ENCODE data around the gene PEX5L. TPM values are rescaled to one million over a fixed set of nuclear protein-coding genes. Genes with fewer than 3 reads are reported as not detected.

Gene PEX5L
- total RNA-seq, 1 donor: under 0.01 TPM

GRCh38 chr3:179853176-179853575 is 183.6 kb downstream of the PEX5L start:
- no peak for DNase-seq (ENCODE audit: low read depth in 2 of 3, low spot score in 2 of 3)

- DNase-seq (ENCODE audit: low read depth in 2 of 3, low spot score in 2 of 3): peak in 1 of 3 donors; percentile 1
Measured at GRCh38 chr3:179852142-179852905, 184.4 kb downstream of the PEX5L start.

- no peak for DNase-seq (ENCODE audit: low read depth in 2 of 3, low spot score in 2 of 3)
Measured at GRCh38 chr3:179848711-179849110, 188.0 kb downstream of the PEX5L start.

GRCh38 chr3:179842061-179842460 is 194.7 kb downstream of the PEX5L start:
- DNase-seq (ENCODE audit: low read depth in 2 of 3, low spot score in 2 of 3): no peak

GRCh38 chr3:179840985-179841384 is 195.8 kb downstream of the PEX5L start:
- no peak for DNase-seq (ENCODE audit: low read depth in 2 of 3, low spot score in 2 of 3)

GRCh38 chr3:179837374-179837773 is 199.4 kb downstream of the PEX5L start:
- DNase-seq (ENCODE audit: low read depth in 2 of 3, low spot score in 2 of 3): peak in 1 of 3 donors; percentile 3

GRCh38 chr3:179833294-179833693 is 203.4 kb downstream of the PEX5L start:
- DNase-seq (ENCODE audit: low read depth in 2 of 3, low spot score in 2 of 3): no peak

GRCh38 chr3:179832333-179832854 is 204.3 kb downstream of the PEX5L start:
- DNase-seq (ENCODE audit: low read depth in 2 of 3, low spot score in 2 of 3): no peak

- DNase-seq (ENCODE audit: low read depth in 2 of 3, low spot score in 2 of 3): no peak
Measured at GRCh38 chr3:179829401-179829800, 207.3 kb downstream of the PEX5L start.

- no peak for DNase-seq (ENCODE audit: low read depth in 2 of 3, low spot score in 2 of 3)
Measured at GRCh38 chr3:179828738-179829137, 208.0 kb downstream of the PEX5L start.

GRCh38 chr3:179826247-179826637 is 210.5 kb downstream of the PEX5L start:
- no peak for DNase-seq (ENCODE audit: low read depth in 2 of 3, low spot score in 2 of 3)

- no peak for DNase-seq (ENCODE audit: low read depth in 2 of 3, low spot score in 2 of 3)
Measured at GRCh38 chr3:179825527-179826246, 211.1 kb downstream of the PEX5L start.

GRCh38 chr3:179822296-179822695 is 214.4 kb downstream of the PEX5L start:
- no peak for DNase-seq (ENCODE audit: low read depth in 2 of 3, low spot score in 2 of 3)

GRCh38 chr3:179819379-179819778 is 217.4 kb downstream of the PEX5L start:
- no peak for DNase-seq (ENCODE audit: low read depth in 2 of 3, low spot score in 2 of 3)

- DNase-seq (ENCODE audit: low read depth in 2 of 3, low spot score in 2 of 3): no peak
Measured at GRCh38 chr3:179812096-179812382, 224.7 kb downstream of the PEX5L start.

- DNase-seq (ENCODE audit: low read depth in 2 of 3, low spot score in 2 of 3): peak in 2 of 3 donors; percentile 30 to 57
Measured at GRCh38 chr3:179811321-179812095, 225.2 kb downstream of the PEX5L start.

GRCh38 chr3:179809639-179810038 is 227.1 kb downstream of the PEX5L start:
- no peak for DNase-seq (ENCODE audit: low read depth in 2 of 3, low spot score in 2 of 3)

GRCh38 chr3:179807588-179807987 is 229.1 kb downstream of the PEX5L start:
- DNase-seq (ENCODE audit: low read depth in 2 of 3, low spot score in 2 of 3): no peak

- no peak for DNase-seq (ENCODE audit: low read depth in 2 of 3, low spot score in 2 of 3)
Measured at GRCh38 chr3:179806177-179806576, 230.6 kb downstream of the PEX5L start.

- DNase-seq (ENCODE audit: low read depth in 2 of 3, low spot score in 2 of 3): no peak
Measured at GRCh38 chr3:179801856-179802255, 234.9 kb downstream of the PEX5L start.

- no peak for DNase-seq (ENCODE audit: low read depth in 2 of 3, low spot score in 2 of 3)
Measured at GRCh38 chr3:179801263-179801662, 235.5 kb downstream of the PEX5L start.
